Measurements from ENCODE around the gene UBE2K. TPM values are rescaled to one million over a fixed set of nuclear protein-coding genes. Genes with fewer than 3 reads are reported as not detected.

The UBE2K gene
- total RNA-seq, 1 experiment from 2014 or later: 38.9 TPM

- no TSS peak for BruUV-seq (replicated peaks)
- no peak overlapping the region for H3K27ac ChIP-seq (ENCODE audit: low read length)
- H4K20me1 ChIP-seq (ENCODE audit: low read length): no peaks in the 10 kb centered on the region
- ATAC-seq (no peak), DNase-seq (no peak)
- H3K36me3 ChIP-seq (ENCODE audit: low read depth, low read length): no peaks in the 10 kb centered on the region
- ChIA-PET CTCF (no interaction called here), POLR2A (ENCODE audit: unreplicated experiment) (no interaction called here)
- H3K27me3 ChIP-seq (ENCODE audit: low read length): no peaks in the 10 kb centered on the region
- intact Hi-C loops (cut with micrococcal nuclease): no loop called here
- H3K4me1 ChIP-seq (ENCODE audit: insufficient read depth, low read length): no peaks in the 10 kb centered on the region
- H3K4me3 ChIP-seq (ENCODE audit: low read length): no peak overlapping the region
- H3K9me2 ChIP-seq (replicated peaks; ENCODE audit: low read length): no peaks in the 10 kb centered on the region
- H3K79me2 ChIP-seq (ENCODE audit: low read length): no peaks in the 10 kb centered on the region
- no peaks in the 10 kb centered on the region for H3K9me3 ChIP-seq (ENCODE audit: low read length)
- H3F3A ChIP-seq (ENCODE audit: low read length, unreplicated experiment): no peaks in the 10 kb centered on the region
- TF ChIP-seq EZH2phosphoT487 (IDR thresholded peaks at IDR 0.05; ENCODE audit: borderline replicate concordance, low read length) (no peak), EZH2 (IDR thresholded peaks at IDR 0.05; ENCODE audit: low read length, unreplicated experiment) (no peak), CTCF (conservative IDR thresholded peaks at IDR 0.05; ENCODE audit: low read depth, low read length) (no peak)
- no peak overlapping the region for H3K4me2 ChIP-seq (ENCODE audit: low read length)
- H2AFZ ChIP-seq (ENCODE audit: low read length): no peak overlapping the region
- H3K9ac ChIP-seq (ENCODE audit: low read length): no peak overlapping the region
Observed at GRCh38 chr4:39660757-39661156, 37.2 kb upstream of the UBE2K start.

DNA sequence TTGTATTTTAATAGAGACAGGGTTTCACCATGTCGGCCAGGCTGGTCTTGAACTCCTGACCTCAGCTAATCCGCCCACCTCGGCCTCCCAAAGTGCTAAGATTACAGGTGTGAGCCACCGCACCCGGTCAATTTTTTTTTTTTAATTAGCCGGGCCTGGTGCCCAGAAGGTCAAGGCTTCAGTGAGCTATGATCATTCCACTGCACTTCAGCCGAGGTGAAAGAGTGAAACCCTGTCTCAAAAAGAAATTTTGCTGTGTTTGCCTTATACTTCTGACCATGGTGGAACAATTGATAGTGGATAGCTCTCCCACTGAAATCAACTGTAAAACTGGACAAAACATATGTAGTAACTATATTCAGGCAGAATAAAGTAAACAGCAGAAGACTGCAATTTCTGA lies 35.3 kb upstream of the UBE2K start:
- Histone ChIP-seq H3K9me3 (ENCODE audit: low read length) (no peaks in the 10 kb centered on the region), H3K9me2 (replicated peaks; ENCODE audit: low read length) (no peaks in the 10 kb centered on the region), H3K36me3 (ENCODE audit: low read depth, low read length) (no peaks in the 10 kb centered on the region), H3K27ac (ENCODE audit: low read length) (no peak overlapping the region), H3K9ac (ENCODE audit: low read length) (no peak overlapping the region), H3F3A (ENCODE audit: low read length, unreplicated experiment) (no peaks in the 10 kb centered on the region), H3K4me3 (ENCODE audit: low read length) (no peak overlapping the region), H3K4me1 (ENCODE audit: insufficient read depth, low read length) (no peaks in the 10 kb centered on the region), H3K4me2 (ENCODE audit: low read length) (no peak overlapping the region), H2AFZ (ENCODE audit: low read length) (no peak overlapping the region), H3K79me2 (ENCODE audit: low read length) (no peaks in the 10 kb centered on the region), H3K27me3 (ENCODE audit: low read length) (no peaks in the 10 kb centered on the region), H4K20me1 (ENCODE audit: low read length) (no peaks in the 10 kb centered on the region)
- ATAC-seq: no peak
- ChIA-PET POLR2A (ENCODE audit: unreplicated experiment) (no interaction called here), CTCF (no interaction called here)
- intact Hi-C loops (cut with micrococcal nuclease): no loop called here
- DNase-seq: no peak
- TF ChIP-seq EZH2phosphoT487 (IDR thresholded peaks at IDR 0.05; ENCODE audit: borderline replicate concordance, low read length) (no peak), EZH2 (IDR thresholded peaks at IDR 0.05; ENCODE audit: low read length, unreplicated experiment) (no peak), CTCF (conservative IDR thresholded peaks at IDR 0.05; ENCODE audit: low read depth, low read length) (no peak)
- BruUV-seq (replicated peaks): no TSS peak

- intact Hi-C loops (cut with micrococcal nuclease): no loop called here
- H3K79me2 ChIP-seq (ENCODE audit: low read length): no peaks in the 10 kb centered on the region
- no peak overlapping the region for H2AFZ ChIP-seq (ENCODE audit: low read length)
- no peaks in the 10 kb centered on the region for H3K9me2 ChIP-seq (replicated peaks; ENCODE audit: low read length)
- H3K4me2 ChIP-seq (ENCODE audit: low read length): no peak overlapping the region
- TF ChIP-seq EZH2phosphoT487 (IDR thresholded peaks at IDR 0.05; ENCODE audit: borderline replicate concordance, low read length) (no peak), CTCF (conservative IDR thresholded peaks at IDR 0.05; ENCODE audit: low read depth, low read length) (no peak), EZH2 (IDR thresholded peaks at IDR 0.05; ENCODE audit: low read length, unreplicated experiment) (no peak)
- no peaks in the 10 kb centered on the region for H3K4me1 ChIP-seq (ENCODE audit: insufficient read depth, low read length)
- ATAC-seq (peak; percentile 43; the same call in 1 of the 2 replicates), DNase-seq (no peak)
- H3F3A ChIP-seq (ENCODE audit: low read length, unreplicated experiment): no peaks in the 10 kb centered on the region
- no peak overlapping the region for H3K9ac ChIP-seq (ENCODE audit: low read length)
- POLR2A ChIA-PET (ENCODE audit: unreplicated experiment): interaction anchor here (0.5 kb wide), 1 partner anchor 320 kb away, joined by 4 read pairs; no protein-coding TSS in a partner anchor
- no peaks in the 10 kb centered on the region for H3K9me3 ChIP-seq (ENCODE audit: low read length)
- H3K4me3 ChIP-seq (ENCODE audit: low read length): no peak overlapping the region
- BruUV-seq (replicated peaks): no TSS peak
- no peaks in the 10 kb centered on the region for H3K27me3 ChIP-seq (ENCODE audit: low read length)
- H3K27ac ChIP-seq (ENCODE audit: low read length): no peak overlapping the region
- CTCF ChIA-PET: no interaction called here
- H3K36me3 ChIP-seq (ENCODE audit: low read depth, low read length): no peaks in the 10 kb centered on the region
- no peaks in the 10 kb centered on the region for H4K20me1 ChIP-seq (ENCODE audit: low read length)
Observed at GRCh38 chr4:39664828-39665731, 32.9 kb upstream of the UBE2K start.

Measured in PC-3 (cell line).